NCI-H774 (cell line): Measurements from ENCODE around the gene MAN1C1.

ENCODE experiments used
- DNase-seq: peaks from one replicate; lab custom pipeline; 2025; lab: John Stamatoyannopoulos, UW

The MAN1C1 gene

DNA sequence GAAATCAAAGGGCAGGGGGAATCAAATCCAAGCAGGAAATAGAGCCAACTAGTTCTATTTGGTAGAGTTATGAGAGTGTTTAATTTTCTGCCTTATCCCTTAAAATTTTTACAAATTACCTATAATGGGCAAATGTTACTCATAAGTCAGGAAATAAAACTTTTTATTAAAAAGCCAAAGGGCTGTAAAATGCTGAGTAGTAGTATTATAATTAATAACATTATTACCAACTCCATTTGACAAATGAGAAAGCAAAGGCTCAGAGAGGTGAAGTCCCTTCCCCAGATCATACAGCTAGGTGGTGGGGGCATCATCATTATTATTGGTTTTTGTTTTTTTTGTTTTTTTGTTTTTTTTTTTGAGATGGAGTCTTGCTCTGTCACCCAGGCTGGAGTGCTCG lies 186.8 kb downstream of the MAN1C1 start:
- no peak for DNase-seq

DNA sequence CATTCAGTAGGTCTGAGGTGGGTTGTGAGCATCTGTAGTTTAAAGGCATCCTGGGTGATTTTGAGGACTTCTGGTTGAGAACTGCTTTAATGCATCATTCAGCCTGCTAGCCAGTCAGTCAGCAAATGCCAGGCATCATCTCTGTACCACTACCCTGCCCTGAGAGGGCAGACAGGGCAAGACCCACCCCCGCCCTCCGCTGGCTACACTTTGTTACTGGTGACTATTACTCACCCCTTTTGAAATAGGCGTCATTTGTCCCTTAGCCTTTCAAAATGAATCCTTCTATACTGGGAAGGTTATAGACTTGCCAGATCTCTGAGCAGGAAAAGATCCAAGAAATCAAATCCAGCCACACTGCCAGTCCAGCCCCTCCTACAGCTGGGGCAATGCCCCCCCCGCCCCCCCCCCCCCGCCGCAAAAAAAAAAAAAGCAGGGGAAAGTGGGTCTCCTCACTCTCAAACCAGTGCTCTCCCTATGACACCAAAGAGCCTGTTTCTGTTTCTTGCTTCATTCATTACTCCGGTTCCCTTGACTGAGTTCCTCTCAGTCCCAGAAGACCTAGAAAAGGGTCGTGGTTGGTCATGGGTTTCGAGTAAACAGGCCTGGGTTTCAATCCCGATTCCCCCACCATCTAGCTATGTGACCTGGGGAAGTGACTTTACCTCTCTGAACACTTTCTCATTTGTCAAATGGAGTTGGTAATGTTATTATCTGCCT lies 187.8 kb downstream of the MAN1C1 start:
- DNase-seq: no peak

DNA sequence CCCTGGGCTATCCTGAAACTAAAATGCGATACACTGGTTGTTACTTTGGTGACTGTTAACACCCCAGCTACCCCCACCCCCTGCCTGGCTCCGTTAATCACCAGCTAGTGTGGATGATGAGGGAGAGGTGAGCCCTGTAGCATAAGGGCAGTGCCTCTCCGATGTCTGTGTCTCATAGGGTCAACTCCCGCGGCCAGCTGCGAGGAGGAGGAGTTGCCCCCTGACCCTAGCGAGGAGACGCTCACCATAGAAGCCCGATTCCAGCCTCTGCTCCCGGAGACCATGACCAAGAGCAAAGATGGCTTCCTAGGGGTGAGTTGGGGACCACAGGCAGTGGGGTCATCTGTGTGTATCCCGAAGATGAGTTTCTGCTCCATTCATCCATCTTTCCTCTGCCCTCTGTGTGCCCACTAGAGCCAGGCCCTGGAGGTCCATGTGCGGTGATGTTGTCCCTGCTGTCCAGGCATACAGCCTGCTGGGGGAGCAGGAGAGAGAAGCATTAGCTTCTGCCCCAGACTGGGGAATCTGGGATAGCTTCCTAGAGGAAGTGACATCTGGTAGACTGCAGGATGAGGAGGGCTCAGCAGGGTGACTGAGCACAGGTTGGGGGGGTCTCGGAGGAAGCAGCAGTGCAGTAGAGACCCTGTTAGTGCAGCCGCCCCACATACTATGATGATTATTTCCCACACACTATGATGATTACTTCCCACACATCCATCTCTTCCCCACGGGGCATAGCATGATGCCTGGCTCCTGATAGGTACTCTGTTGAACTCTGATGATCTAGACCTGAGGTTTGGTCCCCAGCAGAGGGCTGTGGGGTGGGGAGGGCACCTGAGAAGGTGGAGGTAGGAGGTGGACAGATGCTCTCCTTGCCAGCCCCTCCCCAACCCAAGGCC lies 188.6 kb downstream of the MAN1C1 start:
- no peak for DNase-seq

GRCh38 chr1:25805863-25806225 lies 189.3 kb downstream of the MAN1C1 start:
- DNase-seq: no peak

GRCh38 chr1:25806418-25806817 lies 189.8 kb downstream of the MAN1C1 start:
- no peak for DNase-seq

DNA sequence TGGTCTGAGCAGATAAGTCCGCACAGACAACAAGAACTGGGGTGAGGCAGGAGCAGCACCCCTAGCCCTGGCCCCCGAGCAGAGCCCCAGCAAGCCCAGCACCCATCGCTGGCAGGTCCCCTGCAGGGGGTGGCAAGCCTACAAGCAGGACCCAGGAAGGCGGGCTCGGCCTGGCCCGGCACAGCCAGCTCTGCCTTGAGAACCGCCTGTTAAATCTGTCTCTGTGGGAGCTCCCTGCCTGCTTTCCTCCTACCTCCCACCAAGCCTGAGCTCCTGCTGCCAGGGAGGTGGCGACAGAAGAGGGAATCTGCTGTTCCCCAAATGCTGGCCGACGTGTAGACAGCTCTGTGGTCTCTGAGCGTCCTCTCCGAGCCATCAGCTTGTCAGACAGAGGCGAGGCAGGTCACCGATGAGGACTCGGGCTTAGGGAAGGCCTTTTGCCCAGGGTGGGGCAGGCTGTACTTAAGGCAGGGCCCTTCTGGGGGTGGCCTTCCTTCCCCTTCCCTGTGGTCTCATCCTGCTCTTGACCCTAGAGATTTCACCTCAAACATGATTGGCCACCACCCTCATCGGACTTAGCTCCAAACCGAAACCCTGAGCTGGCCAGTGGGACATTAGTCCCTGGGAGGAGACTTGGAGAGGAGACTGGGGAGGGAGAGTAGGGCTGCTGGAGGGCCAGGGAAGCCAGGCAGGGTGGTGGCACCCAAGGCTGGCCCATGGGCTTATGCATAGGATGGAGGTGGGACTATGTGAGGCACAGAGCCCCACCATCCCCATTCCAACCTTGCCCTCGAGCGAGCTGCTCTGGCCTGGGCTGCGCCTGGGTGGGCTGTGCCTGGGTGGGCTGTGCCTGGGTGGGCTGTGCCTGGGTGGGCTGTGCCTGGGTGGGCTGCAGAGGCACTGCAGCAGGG lies 191.1 kb downstream of the MAN1C1 start:
- DNase-seq: no peak

DNA sequence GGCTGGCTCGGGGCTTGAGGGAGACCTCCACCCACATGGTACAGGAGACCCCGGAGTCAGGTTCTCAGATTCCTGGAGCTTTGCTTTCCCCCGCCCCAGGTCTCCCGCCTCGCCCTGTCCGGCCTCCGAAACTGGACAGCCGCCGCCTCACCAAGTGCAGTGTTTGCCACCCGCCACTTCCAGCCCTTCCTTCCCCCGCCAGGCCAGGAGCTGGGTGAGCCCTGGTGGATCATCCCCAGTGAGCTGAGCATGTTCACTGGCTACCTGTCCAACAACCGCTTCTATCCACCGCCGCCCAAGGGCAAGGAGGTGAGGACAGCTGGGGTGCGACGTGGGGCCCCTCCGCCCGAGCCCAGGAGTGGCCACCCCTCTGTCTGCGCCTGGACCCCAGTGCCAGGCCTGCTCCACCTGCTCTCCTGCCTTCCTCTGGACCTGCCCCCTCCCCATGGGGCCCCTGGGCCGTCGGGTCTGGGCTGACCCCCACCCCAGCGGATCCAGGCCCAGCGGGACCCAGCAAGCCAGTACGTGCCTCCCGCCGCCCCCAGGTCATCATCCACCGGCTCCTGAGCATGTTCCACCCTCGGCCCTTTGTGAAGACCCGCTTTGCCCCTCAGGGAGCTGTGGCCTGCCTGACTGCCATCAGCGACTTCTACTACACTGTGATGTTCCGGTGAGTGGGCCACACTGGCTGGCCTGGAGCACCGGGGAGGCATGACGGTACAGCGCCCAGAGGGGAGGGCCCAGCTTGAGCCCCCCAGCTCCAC lies 192.1 kb downstream of the MAN1C1 start:
- no peak for DNase-seq

DNA sequence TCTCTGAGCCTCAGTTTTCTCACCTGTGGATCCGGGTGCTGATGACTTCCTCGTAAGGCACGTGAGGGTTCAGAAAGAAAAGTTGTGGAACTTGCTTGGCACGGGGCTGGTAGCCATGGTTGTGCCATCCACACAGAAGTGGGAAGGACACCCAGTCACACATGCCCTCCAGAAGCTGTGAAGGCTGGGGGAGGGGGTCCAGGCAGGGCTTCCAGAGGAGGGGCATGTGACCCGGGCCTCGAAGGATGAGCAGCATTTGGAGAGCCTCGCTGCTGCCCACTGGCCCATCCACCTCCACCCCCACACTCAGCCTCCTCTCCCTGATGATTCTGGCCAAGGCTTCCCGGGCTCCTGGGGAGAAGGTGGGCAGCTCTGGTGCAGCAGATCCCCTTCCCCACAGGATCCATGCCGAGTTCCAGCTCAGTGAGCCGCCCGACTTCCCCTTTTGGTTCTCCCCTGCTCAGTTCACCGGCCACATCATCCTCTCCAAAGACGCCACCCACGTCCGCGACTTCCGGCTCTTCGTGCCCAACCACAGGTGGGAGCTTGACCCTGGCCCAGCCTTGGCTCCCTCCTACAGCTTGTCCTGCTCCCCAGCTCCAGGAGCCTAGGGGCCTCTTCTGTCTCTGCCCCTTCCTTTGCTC lies 192.8 kb downstream of the MAN1C1 start:
- no peak for DNase-seq

DNA sequence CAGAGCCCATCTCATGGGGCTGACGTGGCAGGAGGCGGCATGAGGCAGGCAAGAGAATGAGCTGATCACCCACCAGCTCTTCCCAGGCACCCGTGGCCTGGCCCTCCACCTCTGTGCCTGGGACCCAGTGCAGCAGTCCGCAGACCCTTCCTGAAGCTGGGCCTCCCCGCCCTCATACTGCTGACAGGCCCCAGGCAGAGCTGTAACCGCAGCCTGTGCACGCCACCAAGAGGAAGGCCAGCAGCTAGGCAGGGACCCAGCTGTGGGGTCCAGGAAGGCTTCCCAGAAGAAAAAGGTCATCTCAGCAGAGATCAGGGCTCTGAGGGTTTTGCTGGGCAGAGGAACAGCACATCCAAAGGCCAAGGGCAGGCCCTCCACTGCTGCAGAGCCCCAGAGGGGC lies 193.3 kb downstream of the MAN1C1 start:
- no peak for DNase-seq

GRCh38 chr1:25810341-25811299 lies 194.0 kb downstream of the MAN1C1 start:
- DNase-seq: no peak

DNA sequence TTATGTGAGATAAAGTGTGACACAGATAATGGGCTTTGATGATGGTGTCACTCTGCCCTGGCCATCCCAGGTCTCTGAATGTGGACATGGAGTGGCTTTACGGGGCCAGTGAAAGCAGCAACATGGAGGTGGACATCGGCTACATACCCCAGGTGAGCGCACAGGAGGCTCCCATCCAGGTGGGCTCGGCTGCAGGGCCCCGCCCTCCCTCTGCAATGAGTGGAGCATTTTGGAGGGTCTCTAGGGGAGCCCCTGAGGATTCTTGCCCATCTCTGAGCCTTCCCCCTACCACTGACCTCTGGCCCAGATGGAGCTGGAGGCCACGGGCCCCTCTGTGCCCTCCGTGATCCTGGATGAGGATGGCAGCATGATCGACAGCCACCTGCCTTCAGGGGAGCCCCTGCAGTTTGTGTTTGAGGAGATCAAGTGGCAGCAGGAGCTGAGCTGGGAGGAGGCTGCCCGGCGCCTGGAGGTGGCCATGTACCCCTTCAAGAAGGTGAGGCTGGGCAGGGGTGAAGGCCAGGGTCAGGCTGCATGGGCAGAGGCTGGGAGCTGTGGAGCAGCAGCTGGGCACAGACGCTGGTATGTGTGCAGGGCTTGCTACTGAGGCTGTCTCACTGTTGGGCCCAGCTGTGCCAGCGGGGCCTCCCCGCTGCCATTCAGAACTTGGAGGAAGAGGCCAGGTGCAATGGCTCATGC lies 194.9 kb downstream of the MAN1C1 start:
- DNase-seq: no peak

GRCh38 chr1:25813071-25813733 lies 196.6 kb downstream of the MAN1C1 start:
- DNase-seq: no peak

DNA sequence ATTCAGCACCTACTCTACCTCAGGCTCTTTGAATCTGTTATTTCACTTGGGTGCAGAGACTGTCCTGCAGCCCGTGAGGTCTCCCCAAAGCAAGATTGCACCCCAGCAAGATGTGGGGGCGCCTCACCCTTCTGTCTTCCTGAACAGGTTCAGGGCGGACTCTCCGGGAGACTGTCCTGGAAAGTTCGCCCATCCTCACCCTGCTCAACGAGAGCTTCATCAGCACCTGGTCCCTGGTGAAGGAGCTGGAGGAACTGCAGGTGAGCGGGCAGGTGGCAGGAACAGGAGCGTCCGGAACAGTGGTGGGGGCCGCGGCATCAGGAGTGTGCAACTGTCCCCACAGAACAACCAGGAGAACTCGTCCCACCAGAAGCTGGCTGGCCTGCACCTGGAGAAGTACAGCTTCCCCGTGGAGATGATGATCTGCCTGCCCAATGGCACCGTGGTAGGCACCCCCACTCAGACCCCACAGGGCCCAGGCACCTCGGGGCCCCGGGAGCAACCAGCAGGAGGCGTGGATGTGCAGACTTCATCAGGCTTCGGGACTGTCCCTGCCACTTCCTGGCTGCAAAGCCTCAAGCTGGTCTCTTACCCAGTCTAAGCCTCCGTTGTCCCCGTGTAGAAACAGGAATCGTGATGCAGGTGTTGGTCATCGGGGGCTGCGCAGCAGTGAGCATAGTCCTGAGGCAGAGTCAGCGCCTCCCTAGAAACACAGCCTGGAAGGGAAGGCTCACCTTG lies 197.3 kb downstream of the MAN1C1 start:
- no peak for DNase-seq

GRCh38 chr1:25814549-25815087 lies 198.0 kb downstream of the MAN1C1 start:
- no peak for DNase-seq

DNA sequence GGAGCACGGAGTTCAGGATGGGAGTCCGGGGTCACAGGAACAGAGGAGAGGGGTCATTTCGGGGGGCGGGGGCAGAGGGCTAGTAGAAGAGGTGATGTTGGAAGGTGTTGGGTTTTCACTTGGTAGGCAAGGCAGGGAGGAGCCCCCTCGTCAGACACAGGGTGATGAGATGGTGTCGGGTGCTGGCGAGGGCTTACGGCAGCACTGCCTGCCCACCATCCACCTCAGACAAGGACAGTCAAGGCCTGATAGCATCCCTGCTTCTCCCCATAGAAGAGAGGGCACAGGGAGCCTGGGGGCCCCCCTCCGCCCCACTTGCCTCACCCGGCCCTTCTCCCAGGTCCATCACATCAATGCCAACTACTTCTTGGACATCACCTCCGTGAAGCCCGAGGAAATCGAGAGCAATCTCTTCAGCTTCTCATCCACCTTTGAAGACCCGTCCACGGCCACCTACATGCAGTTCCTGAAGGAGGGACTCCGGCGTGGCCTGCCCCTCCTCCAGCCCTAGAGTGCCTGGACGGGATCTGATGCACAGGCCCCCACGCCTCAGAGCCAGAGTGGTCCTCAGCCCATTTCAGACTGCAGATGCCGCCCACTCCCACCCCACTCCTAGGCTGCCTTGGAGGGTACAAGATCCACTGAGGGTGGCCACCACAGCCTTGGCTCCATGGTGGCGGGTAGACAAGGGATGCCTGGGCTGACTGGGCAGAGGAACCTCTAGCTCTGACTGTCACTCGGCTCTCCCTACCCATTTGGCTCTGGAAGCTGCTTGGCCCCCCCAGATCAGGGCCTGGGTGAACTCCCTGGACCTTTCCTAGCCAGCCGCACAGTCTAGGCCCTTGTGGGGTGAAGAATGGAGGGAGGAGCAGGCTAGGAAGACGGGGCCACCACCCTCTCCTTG lies 198.9 kb downstream of the MAN1C1 start:
- no peak for DNase-seq

DNA sequence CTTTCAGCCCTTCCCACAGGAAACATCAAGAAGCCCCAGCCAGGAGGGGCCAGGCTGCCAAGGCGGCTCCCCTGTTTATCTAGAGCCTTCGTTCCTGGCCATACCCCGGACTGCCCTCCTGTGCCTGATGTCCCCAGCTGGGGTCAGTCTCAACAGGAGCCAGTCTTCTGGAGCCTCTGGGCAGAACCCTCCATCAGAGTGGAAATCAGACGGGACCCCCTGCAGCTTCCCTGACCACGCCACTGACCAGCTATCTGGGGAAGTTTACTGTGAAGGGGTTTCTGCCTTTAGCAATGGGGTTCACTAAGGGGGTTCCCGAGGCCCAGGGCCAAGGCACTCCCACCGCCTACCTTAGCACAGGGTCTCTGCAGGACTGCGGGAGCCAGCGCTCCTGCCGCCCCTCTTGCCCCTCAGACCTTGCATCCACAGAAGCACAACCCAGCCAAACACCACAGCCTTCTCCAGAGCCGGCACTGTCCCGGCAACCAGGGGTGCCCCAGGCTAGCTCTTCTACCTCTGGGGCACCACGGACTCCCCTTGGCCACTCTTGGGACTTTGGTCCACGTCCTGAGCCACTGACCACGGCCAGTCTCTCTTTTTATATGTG lies 199.6 kb downstream of the MAN1C1 start:
- DNase-seq: no peak
